ENCODE data around the gene HFE.
"Not testable (repeated sequence)": the region's sequence is repeated elsewhere in the genome, so short reads cannot be mapped to it uniquely, and the experiment has no call there.

Gene HFE

DNA sequence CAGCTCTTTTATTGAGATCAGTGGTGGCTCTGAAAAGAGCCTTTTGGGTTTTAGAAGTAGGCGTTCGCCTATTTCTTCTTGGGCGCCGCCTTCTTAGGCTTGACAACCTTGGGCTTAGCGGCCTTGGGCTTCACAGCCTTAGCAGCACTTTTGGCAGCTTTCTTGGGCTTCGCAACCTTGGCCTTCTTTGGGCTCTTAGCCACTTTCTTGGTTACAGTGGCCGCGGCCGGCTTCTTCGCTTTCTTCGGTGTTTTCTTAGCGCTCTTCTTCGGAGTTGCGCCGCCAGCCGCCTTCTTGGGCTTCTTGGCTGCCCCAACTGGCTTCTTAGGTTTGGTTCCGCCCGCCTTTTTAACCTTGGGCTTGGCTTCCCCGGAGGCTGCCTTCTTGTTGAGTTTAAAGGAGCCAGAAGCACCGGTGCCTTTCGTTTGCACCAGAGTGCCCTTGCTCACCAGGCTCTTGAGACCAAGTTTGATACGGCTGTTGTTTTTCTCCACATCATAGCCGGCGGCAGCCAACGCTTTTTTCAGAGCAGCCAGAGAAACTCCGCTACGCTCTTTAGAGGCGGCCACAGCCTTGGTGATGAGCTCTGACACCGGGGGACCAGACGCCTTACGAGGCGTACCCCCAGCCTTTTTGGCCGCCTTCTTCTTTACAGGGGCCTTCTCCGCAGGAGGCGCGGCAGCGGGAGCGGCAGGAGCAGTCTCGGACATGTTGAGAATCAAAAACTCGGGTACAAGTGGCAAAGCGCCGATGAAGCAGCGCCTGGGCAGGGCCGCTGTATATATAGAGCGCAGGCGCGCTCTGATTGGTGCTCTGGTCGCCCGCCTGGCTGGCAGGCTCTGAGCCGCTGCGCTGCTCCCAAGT, 31.3 kb upstream of the HFE start:
- DNase-seq (ENCODE audit: low read depth) = peak; percentile 85
- TF ChIP-seq, protein P1, sequence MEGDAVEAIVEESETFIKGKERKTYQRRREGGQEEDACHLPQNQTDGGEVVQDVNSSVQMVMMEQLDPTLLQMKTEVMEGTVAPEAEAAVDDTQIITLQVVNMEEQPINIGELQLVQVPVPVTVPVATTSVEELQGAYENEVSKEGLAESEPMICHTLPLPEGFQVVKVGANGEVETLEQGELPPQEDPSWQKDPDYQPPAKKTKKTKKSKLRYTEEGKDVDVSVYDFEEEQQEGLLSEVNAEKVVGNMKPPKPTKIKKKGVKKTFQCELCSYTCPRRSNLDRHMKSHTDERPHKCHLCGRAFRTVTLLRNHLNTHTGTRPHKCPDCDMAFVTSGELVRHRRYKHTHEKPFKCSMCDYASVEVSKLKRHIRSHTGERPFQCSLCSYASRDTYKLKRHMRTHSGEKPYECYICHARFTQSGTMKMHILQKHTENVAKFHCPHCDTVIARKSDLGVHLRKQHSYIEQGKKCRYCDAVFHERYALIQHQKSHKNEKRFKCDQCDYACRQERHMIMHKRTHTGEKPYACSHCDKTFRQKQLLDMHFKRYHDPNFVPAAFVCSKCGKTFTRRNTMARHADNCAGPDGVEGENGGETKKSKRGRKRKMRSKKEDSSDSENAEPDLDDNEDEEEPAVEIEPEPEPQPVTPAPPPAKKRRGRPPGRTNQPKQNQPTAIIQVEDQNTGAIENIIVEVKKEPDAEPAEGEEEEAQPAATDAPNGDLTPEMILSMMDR (IDR thresholded peaks at IDR 0.05; ENCODE audit: insufficient read depth, low read depth, low read length, missing control alignments) = no peak
- H3K4me3 ChIP-seq (ENCODE audit: low read length) = peak overlapping the region; percentile 94

DNA sequence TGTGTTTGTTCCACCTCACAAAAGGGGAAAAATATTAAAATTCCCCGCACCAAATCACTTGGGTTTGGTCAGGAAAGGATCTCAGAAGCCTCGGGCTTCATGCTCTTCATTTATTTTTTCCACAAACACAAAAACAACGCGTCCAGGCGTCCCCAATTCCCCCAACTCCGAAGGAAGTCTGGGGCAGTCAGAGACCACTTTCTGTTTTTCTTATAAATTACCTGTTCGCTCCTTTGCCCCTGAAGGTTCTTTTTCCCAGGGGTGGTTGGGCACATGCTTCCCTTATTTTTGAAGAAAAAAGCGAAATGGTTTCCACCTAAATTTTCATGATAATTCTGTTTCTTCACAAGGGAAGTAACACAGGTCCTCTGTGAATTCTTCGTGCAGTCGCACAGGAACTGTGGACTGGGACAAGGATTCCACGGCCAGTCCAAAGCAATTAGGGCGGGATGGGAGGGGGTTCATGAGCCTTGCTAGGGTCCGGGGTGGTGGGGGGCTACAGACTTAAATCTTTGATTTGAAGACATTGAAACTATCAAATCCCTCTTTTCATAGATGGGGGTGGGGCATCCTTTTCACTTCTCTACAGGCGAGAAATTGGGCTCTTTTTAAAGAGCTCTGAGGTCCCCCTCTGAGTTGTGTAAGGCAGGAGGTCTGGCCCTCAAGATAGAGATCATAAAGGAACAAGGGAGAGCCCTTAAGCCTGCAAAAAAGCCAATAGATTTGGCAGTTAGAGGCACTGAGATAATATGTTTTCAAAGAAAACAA, 30.5 kb upstream of the HFE start:
- TF ChIP-seq, protein P1 (IDR thresholded peaks at IDR 0.05; ENCODE audit: insufficient read depth, low read depth, low read length, missing control alignments) = no peak
- H3K4me3 ChIP-seq (ENCODE audit: low read length) = peak overlapping the region; percentile 94
- no peak for DNase-seq (ENCODE audit: low read depth)

DNA sequence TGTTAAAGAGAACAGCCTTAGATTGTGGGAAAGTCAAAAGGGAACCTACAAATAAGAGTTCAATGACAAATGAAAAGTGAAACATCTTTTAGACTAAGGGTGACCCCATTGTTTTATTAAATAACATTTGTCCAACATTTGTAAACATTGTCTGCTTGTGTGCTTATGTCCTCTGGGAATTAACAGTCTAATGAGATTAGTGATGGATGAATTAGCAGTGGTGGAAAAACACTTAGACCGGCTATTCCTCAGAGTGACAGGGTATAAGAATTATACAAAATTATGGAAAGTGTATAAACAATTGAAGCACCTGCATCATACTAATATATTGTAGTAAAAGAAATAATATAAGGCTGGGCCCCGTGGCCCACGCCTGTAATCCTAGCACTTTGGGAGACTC, 29.3 kb upstream of the HFE start:
- TF ChIP-seq, protein P1 (IDR thresholded peaks at IDR 0.05; ENCODE audit: insufficient read depth, low read depth, low read length, missing control alignments) = no peak

DNA sequence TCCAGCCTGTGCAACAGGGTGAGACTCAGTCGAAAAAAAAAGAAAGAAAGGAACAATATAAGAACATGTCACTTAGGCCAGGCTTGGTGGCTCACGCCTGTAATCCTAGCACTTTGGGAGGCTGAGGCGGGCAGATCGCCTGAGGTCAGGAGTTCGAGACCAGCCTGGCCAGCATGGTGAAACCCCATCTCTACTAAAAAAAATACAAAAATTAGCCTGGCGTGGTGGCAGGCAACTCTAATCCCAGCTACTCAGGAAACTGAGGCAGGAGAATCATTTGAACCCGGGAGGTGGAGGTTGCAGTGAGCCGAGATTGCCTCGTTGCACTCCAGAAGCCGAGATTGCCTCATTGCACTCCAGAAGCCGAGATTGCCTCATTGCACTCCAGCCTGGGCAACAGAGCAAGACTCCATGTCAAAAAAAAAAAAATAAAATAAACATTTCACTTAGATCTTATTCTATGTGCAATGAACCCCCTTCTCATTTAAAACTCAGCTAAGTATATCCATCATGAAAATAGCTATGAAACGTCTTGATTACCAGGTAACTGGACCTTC, 28.7 kb upstream of the HFE start:
- DNase-seq (ENCODE audit: low read depth); H3K4me3 ChIP-seq (ENCODE audit: low read length): not testable (repeated sequence)

More for the DNA sequence above, 29.3 kb upstream of the HFE start:
- DNase-seq (ENCODE audit: low read depth) = no peak
- H3K4me3 ChIP-seq (ENCODE audit: low read length) = no peak overlapping the region

DNA sequence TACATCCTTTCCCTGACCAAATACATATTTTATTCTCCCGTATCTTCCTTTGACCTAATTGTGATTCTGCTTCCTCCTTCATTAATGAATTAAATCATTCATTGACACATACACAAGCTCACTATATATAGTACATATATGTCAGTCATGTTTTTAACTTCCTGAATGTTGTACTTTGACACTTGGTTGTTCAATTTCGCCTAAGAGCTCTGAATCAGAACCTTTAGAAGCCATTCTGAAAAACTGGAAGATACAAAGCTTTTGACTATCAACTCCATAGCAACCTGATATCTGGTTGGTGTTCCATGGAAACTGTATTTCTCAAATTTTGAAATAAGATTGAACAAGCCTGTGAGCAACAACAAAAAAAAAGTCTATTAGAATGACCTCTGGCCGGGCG, 27.3 kb upstream of the HFE start:
- no peak for DNase-seq (ENCODE audit: low read depth)
- TF ChIP-seq, protein P1 (IDR thresholded peaks at IDR 0.05; ENCODE audit: insufficient read depth, low read depth, low read length, missing control alignments) = no peak
- no peak overlapping the region for H3K4me3 ChIP-seq (ENCODE audit: low read length)

DNA sequence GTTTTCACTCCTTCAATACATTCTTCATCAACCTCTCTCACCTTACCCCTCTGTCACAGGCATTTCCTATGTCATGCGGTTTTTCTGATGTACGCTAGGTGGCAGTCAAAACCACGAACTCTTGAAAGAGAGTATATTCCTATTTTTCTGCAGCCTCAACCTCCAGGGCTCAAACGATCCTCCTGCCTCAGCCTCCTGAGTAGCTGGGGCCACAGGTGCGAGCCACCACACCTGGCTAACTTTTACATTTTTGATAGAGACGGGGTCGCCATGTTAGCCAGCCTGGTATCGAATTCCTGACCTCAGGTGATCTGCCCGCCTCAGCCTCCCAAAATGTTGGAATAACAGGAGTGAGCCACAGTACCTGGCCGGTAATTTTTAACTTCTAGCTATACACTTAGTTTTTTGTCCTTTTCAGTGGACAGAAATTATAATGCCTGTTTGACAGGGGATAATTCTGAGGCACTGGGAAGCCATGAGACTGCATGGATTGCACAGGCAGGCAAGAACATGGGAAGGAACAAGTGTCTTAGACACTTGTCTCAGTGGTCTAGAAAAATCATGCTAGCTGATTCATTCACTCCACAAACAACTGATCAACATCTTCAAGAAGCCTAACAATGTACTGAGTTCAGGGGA, 22.5 kb upstream of the HFE start:
- DNase-seq (ENCODE audit: low read depth) = peak; percentile 64
- H3K4me3 ChIP-seq (ENCODE audit: low read length) = no peak overlapping the region
- TF ChIP-seq, protein P1 (IDR thresholded peaks at IDR 0.05; ENCODE audit: insufficient read depth, low read depth, low read length, missing control alignments) = peak; percentile 76

DNA sequence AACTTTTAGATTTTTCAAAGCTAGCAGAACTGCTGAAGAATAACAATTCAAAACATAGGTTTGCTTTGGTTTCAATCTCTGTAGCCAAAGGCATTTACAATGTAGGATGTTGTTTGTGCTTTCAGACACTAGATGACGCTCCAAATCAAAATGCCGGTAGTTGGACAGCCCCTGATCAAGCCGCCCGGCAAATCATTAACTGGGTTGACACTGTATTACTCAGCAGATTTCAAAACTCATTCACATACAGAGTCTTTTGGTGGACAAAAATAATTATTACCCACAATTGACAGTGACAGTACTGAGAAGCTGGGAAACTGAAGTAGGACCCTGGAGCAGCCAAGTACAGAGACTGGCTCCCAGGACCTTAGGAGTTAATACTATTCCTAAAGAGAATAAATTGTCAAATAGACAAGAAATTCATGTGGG, 21.3 kb upstream of the HFE start:
- no peak overlapping the region for H3K4me3 ChIP-seq (ENCODE audit: low read length)
- TF ChIP-seq, protein P1 (IDR thresholded peaks at IDR 0.05; ENCODE audit: insufficient read depth, low read depth, low read length, missing control alignments) = peak; percentile 85
- peak; percentile 87 for DNase-seq (ENCODE audit: low read depth)

Measured in epithelial cell of esophagus (primary cell).